ENCODE data around the gene RPS6KA2.

GRCh38 chr6:166422201-166422940, 204.7 kb downstream of the RPS6KA2 start:
- TF ChIP-seq BHLHE40 (IDR thresholded peaks at IDR 0.05; ENCODE audit: borderline replicate concordance) (no peak), FOXM1 (IDR thresholded peaks at IDR 0.05; ENCODE audit: borderline replicate concordance) (no peak), SP1 (IDR thresholded peaks at IDR 0.05) (no peak), ELF4 (IDR thresholded peaks at IDR 0.05) (no peak), SUZ12 (IDR thresholded peaks at IDR 0.05) (no peak), TARDBP (IDR thresholded peaks at IDR 0.05) (no peak), CTBP1 (IDR thresholded peaks at IDR 0.05; ENCODE audit: borderline replicate concordance) (no peak), NFRKB (IDR thresholded peaks at IDR 0.05) (no peak), HDGF (IDR thresholded peaks at IDR 0.05; ENCODE audit: borderline replicate concordance) (no peak)
